NCI-H146 treated with DMSO at 0.1 percent for 48 hours (cell line): Measurements from ENCODE around the gene ATL1.
"Not testable (repeated sequence)": the region's sequence is repeated elsewhere in the genome, so short reads cannot be mapped to it uniquely, and the experiment has no call there.

Experiments
- DNase-seq: peaks from one replicate; lab custom pipeline; 2025; ENCODE audit not compliant: unreplicated experiment; lab: John Stamatoyannopoulos, UW

Gene ATL1

GRCh38 chr14:50647753-50648152, 87.8 kb downstream of the ATL1 start:
- DNase-seq: no peak

GRCh38 chr14:50649691-50650090, 89.7 kb downstream of the ATL1 start:
- DNase-seq: no peak

- DNase-seq: no peak
Measured at GRCh38 chr14:50656776-50657175, 96.8 kb downstream of the ATL1 start.

- DNase-seq: no peak
Measured at GRCh38 chr14:50657753-50658152, 97.8 kb downstream of the ATL1 start.

- no peak for DNase-seq
Measured at GRCh38 chr14:50658203-50658602, 98.3 kb downstream of the ATL1 start.

- no peak for DNase-seq
Measured at GRCh38 chr14:50659327-50659974, 99.5 kb downstream of the ATL1 start.

- not testable (repeated sequence) for DNase-seq
Measured at GRCh38 chr14:50664579-50664978, 104.6 kb downstream of the ATL1 start.

- not testable (repeated sequence) for DNase-seq
Measured at GRCh38 chr14:50665300-50665699, 105.4 kb downstream of the ATL1 start.

GRCh38 chr14:50666772-50667683, 107.1 kb downstream of the ATL1 start:
- no peak for DNase-seq

GRCh38 chr14:50667684-50667995, 107.7 kb downstream of the ATL1 start:
- DNase-seq: no peak

- DNase-seq: peak; percentile 61
Measured at GRCh38 chr14:50667996-50668825, 108.3 kb downstream of the ATL1 start, which contains the start of gene SAV1. SAV1 (minus strand) TSS chr14:50668306; CDS start chr14:50667967, 339 bp downstream.

- DNase-seq: no peak
Measured at GRCh38 chr14:50668826-50669143, 108.8 kb downstream of the ATL1 start.

GRCh38 chr14:50669441-50669986, 109.6 kb downstream of the ATL1 start:
- DNase-seq: no peak

- DNase-seq: no peak
Measured at GRCh38 chr14:50670196-50670865, 110.4 kb downstream of the ATL1 start.

GRCh38 chr14:50670866-50671256, 110.9 kb downstream of the ATL1 start:
- DNase-seq: no peak

- no peak for DNase-seq
Measured at GRCh38 chr14:50675597-50675996, 115.7 kb downstream of the ATL1 start.

- no peak for DNase-seq
Measured at GRCh38 chr14:50676814-50677516, 117.0 kb downstream of the ATL1 start.

- no peak for DNase-seq
Measured at GRCh38 chr14:50677527-50678063, 117.7 kb downstream of the ATL1 start.

- no peak for DNase-seq
Measured at GRCh38 chr14:50678163-50678562, 118.2 kb downstream of the ATL1 start.

- DNase-seq: no peak
Measured at GRCh38 chr14:50679674-50680073, 119.7 kb downstream of the ATL1 start.
